GM19438 (cell line): ENCODE results near the gene HRAS.
"Not testable (repeated sequence)": the region's sequence is repeated elsewhere in the genome, so short reads cannot be mapped to it uniquely, and the experiment has no call there.

Experiments
- ATAC-seq: cut with Tn5 transposase; IDR thresholded peaks from one replicate; pipeline ENCODE4 v1.9.1; 2021; ENCODE audit warnings: low read depth; ENCODE audit not compliant: unreplicated experiment

HRAS gene

DNA sequence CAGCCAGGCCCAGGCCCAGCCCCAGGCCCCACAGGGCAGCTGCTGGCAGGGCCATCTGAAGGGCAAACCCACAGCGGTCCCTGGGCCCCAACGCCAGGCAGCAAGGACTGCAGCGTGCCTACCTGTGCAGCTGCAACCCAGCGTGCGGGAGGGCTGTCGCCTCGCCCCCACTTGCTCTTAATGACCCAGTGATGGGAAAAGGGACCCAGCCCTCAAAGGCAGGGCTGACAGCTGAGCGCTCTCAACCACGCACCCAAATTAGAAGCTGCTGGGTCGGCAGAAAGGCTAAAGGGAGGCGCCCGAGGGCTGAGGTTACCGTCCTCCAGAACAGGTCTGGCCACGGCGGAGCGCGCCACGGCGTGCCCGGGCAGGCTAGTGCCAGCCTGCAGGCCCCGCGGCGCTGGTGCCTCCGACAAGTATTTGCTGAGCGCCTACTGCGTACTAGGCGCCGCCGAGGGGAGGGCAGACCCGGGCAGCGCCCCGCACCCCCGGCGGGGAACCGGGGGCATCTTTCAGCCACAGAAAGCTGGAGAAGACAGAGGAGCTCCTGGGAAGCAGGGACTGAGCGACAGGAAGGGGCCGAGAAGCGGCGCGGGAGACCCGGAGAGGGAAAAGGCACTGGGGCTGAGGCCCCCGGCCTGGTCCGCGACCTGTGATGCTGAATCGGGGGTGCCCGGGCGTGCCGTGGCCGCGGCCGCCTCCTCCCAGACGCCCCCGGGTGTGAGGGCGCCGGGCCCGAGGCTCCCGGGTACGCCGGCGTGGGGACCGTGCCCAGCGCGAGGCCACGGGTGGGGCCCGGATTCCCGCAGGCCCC lies 773 bp downstream of the HRAS start:
- peak; percentile 2 for ATAC-seq

DNA sequence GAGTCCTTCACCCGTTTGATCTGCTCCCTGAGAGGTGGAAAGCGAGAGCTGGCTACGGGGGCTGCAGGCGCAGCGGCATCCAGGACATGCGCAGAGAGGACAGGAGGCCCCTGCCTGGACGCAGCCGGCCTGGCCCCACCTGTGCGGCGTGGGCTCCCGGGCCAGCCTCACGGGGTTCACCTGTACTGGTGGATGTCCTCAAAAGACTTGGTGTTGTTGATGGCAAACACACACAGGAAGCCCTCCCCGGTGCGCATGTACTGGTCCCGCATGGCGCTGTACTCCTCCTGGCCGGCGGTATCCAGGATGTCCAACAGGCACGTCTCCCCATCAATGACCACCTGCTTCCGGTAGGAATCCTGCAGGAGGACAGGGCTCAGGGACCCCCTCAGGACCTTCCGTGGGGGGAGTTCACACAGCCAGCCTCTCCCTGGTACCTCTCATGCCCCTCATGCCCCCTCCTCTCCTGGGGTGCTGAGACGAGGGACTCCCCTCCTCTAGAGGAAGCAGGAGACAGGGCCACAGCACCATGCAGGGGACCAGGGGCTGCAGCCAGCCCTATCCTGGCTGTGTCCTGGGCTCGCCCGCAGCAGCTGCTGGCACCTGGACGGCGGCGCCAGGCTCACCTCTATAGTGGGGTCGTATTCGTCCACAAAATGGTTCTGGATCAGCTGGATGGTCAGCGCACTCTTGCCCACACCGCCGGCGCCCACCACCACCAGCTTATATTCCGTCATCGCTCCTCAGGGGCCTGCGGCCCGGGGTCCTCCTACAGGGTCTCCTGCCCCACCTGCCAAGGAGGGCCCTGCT lies 1.6 kb downstream of the HRAS start:
- no peak for ATAC-seq

DNA sequence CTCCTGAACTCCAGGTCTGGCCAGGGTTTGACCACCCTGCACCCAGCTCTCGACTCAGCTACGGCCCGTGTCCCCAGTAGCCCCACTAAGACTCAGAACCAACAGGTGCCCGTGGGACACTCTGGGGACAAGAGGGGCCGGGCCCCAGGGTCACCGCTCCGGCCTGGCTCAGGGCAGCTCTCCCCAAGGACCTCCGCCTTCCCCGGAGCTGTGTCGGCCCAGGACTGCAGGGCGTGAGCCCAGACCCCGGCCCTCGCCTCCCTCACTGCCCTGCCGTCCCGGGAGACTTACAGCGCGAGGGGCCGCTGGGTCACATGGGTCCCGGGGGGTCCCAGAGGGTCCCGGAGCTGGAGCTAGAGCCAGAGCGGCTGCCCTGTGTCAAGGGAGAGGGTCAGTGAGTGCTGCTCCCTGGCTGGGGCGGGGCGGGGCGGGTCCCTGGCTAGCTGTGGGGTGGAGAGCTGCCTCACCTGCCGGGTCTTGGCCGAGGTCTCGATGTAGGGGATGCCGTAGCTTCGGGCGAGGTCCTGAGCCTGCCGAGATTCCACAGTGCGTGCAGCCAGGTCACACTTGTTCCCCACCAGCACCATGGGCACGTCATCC lies 2.3 kb downstream of the HRAS start:
- ATAC-seq, result no peak

DNA sequence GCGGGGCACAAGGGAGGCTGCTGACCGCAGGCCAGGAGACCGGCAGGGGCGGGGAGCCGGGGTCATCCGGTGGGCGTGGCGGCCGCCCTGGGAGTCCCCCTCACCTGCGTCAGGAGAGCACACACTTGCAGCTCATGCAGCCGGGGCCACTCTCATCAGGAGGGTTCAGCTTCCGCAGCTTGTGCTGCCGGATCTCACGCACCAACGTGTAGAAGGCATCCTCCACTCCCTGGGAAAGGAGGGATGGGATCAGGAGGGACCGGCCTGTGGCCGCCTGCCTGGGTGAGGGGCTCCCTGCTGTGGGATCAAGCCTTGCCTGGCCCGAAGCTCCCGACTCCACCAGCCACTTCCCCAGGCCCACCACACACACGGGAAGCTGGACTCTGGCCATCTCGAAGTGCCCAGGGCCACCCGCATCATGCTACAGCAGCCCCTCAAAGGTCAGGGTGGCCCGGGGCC lies 2.8 kb downstream of the HRAS start:
- no peak for ATAC-seq

DNA sequence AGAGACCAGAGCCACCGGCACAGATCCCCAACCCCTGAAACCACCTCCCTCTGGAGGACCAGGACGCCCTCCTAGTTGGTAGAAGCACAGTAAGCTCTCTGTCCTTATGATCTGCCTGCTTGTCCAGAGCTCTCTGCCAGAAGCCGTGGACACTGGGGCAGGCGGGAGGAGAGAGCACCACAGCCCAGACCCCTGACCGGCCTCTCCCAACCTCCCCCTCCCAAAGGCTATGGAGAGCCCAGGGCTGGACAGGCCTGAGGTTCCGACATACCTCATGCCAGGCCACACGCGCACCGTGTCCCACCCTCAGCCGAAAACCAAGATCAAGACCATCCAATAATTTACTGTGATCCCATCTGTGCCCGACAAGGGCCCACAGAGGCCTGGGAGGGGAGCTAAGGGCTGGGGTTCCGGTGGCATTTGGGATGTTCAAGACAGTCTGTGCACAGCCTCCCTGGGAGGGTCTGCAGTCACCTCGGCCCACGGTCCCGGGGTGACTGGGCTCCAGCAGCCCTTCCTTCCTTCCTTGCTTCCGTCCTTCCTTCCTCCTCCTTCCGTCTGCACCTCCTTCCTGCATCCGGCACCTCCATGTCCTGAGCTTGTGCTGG lies 3.4 kb downstream of the HRAS start:
- ATAC-seq, result no peak

DNA sequence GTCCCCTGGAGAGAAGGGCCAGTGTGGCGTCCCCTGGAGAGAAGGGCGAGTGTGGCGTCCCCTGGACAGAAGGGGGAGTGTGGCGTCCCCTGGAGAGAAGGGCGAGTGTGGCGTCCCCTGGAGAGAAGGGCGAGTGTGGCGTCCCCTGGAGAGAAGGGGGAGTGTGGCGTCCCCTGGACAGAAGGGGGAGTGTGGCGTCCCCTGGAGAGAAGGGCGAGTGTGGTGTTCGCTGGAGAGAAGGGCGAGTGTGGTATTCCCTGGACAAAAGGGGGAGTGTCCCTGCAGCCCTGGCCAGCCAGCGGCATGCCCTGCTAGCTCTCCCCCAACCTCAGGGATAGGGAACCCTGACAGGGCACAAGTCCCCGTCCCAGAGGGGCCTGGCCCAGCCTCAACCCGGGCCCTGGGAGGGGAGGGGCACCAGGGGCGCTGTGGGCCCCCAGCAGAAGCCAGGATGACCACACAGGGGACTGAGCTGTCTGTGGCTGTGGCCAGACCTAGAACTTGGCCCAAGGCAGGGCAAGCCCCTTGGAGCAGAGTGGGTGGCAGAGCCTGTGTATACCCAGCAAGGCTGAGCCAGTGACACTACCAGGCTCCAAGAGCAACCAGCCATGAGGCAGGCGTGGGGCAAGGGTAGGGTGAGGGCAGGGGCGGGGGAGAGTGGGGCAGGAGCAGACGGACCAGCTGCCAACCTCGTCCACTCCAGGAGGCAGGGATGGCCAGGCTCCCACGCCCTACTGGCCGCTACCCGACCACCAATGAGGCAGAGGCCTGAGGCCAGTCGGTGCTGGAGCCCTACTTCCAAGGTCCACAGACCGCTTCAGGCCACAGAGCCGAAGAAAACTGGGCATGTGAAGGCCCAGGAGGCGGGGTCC lies 4.2 kb downstream of the HRAS start:
- no peak for ATAC-seq

DNA sequence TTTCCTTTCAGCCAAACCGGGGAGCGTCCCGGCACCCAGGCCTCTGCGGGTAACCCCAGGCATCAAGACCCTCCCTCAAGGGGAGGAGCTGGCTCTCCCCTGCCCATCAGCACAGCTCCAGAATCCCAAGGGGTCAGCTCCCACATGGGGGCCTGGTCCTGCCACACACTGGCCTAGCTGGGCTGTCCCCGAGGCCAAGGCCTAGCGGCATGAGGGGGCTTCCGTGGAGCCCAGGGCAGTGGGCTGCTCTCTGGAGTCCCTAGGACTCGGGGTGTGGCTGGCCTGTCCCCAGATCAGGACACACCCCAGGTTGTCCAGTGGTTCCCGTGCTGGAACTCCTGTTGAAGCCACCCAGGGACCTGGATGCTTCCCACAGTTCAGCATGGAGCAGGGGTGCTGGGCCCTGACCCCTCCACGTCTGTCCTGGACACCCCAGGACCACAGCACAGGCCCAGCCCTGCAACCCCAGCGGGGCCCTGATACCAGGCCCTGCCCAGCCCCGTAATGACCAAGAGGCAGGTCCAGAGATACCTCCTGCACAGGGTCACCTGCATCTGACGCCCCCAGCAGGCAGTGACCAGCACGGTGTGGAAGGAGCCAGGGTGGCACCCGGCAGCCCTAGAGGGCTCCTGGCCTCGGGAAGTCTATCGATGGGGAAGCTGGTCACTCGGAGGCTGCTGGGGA lies 5.5 kb downstream of the HRAS start:
- no peak for ATAC-seq

DNA sequence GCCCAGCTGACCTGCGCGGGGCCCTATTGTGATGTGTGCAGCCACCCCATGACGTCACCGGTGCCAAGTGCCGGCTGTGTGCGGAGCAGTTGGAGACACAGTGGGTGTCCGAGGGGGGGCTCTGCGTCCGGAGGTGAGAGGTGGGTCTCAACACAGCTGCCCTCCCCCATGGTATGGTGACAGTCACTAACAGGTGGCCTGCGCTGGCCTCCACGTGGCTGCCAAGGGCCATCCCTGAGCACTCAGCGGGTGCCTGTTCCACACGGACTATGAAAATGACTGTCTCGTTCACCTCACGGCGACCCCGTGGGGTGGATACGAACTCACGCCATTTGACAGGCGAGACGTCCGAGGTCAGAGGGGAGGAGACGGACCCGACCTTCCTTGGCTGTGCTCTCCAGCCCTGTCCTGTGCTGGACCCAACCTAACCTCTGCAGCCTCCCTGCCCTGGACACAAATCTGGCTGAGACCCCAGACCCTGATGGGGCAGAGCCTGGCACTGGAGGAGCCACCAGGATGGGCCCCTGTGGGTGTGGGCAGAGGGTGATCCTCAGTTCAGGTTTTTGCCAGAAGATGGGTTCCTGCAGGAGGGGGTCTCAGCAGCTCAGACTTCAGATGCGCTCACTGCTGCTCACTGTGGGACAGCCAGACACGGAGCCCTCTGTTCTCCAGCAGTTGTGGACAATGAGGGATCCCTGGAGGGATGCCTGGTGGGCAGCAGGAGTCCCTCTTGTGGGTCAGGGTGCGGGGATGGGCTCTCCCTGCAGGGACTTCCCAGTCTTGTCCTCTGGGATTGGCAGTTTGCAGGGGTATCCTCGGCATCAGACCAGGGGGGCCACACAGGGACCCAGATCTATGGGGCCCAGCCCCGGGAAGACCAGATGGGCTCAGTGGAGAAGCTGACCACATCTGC lies 6.3 kb downstream of the HRAS start:
- no peak for ATAC-seq

DNA sequence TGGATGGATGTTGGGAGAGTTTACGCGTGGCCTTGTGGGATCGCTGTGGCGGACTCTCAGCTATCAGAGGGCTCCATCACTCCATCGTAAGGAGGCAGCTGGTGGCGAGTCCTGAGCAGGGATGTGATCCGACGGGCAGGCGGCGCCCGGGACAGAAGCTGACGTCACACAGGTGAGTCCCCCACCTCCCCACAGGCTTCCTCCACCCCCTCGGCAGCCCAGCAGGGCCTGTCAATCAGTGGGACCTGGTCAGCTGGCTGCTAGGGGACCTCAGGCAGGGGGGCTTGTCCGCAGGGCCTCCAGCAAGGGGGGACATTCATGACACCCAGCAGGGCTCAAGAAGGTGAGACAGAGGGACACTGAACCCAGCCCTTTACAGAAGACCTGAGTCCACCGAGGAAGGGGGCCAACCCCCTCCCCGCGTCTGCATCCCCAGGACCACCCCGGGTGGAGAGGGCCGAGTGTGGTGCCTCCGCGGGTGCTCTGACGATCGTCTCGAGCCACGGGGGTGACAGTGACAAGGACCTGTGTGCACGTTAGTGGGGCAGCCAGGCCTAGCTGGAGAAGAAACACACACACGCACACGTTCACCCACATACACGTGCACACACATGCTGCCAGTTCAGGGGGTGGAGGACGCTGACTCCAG lies 7.1 kb downstream of the HRAS start:
- no peak for ATAC-seq

DNA sequence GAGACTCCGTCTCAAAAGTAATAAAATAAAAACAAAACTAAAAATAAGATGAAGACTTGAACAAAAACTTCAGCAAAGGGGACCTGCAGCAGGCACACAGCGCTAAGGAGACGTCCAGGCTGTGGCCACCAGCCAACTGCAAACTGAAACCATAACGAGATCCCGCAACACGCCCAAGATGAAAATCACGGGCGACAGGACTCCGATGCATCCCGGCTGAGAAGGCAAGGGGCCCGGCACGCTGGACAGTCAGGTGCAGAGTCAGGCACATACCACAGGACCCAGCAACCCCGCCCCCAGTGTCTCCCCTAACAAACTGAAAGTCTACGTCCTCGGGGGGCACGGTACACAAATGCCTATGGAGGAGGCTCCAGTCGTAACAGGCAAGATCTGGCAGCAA lies 9.2 kb downstream of the HRAS start:
- no peak for ATAC-seq

DNA sequence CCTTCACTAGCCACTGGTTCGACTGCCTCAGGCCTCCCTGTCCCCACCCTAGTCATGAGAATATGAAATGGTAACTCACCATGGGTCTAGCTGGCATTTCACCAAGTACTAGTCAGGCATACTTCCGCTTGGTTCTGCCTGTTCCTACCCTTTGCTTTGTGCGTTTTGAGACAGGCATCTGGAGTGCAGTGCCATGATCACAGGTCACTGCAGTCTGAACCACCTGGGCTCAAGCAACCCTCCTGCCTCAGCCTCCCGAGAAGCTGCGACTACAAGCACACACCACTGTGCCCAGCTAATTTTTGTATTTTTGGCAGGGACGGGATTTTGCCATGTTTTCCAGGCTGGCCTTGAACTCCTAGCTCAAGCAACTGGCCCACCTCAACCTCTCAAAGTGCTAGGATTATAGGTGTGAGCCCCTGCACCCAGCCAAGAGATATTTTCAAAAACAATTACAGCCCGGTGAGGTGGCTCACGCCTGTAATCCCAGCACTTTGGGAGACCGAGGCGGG lies 14.1 kb downstream of the HRAS start:
- ATAC-seq, result no peak

DNA sequence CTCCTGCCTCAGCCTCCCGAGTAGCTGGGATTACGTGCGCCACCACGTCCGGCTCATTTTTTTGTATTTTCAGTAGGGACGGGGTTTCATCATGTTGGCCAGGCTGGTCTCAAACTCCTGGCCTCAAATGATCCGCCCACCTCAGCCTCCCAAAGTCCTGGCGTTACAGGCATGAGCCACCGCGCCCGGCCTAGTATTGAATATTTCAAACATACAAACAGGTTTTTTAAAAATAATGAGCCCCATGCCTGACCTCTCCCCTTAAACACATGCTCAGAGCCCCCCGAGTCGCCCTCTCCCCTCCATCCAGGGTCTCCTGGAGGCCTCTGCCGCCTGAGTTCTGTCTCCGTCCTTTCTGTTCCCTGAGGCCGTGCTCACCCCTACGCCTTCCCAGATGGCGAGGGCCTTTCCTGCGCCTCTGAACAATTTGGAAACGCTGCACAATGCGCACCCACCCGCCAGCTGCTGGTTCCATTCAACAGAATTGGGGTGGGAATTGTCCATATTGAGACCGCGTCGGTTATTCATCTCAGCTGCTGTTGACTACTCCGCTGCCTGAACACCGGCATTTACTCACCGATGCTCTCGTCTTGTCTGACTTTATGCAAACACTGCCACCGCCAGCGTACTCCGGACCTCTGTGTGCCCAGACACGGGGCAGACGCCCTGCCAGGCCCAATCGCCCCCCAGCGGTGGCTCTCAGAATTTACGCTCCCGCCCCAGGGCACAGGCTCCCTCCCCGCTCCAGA lies 14.8 kb downstream of the HRAS start:
- ATAC-seq, result no peak

DNA sequence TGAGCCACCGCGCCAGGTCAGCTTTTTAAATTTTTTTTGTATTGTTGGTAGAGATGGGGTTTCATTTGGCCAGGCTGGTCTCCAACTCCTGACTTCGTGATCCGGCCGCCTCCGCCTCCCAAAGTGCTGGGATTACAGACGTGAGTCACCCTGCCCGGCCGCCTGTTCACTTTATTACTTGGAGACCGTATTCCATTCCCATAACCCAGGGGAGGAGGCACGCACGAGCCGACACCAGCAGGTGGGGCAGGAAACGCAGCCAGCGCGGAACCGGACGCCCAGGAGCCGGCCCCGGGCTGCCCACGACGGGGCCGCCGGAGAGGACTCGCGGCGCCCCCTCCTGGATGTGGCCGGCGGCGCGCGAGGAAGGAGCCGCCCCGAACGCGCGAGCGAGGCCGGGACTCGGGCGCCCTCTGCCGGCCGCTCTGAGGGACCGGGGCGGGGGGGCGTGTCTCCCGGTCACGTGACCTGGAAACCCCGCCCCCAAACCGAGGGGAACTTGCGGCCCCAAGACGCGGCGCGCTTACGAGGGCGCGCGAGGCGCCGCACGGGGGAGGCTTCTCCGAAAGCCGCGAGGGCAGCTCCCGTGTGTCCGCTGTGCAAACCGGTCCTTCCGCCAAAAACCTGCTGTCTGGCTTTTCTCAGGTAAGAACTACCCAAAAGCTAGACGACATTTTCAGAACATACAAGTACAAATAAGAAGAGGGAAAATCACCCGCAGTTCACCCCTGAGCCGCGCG lies 16.7 kb downstream of the HRAS start:
- ATAC-seq, result peak; percentile 87

DNA sequence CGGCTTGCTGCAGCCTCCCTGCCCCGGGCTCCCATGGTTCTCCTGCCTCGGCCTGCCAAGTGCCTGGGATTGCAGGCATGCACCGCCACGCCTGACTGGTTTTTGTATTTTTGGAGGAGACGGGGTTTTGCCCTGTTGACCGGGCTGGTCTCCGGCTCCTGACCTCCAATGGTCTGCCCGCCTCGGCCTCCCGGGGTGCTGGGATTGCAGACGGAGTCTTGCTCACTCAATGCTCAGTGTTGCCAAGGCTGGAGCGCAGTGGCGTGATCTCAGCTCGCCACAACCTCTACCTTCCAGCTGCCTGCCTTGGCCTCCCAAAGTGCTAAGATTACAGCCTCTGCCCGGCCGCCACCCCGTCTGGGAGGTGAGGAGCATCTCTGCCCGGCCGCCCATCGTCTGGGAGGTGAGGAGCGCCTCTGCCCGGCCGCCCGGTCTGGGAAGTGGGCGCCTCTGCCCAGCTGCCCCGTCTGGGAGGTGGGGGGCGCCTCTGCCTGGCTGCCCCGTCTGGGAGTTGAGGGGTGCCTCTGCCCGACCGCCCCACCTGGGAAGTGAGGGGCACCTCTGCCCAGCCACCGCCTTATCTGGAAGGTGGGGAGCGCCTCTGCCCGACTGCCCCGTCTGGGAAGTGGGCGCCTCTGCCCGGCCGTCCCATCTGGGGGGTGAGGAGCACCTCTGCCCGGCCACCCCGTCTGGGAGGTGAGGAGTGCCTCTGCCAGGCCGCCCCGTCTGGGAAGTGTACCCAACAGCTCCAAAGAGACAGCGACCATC lies 18.3 kb downstream of the HRAS start:
- not testable (repeated sequence) for ATAC-seq

DNA sequence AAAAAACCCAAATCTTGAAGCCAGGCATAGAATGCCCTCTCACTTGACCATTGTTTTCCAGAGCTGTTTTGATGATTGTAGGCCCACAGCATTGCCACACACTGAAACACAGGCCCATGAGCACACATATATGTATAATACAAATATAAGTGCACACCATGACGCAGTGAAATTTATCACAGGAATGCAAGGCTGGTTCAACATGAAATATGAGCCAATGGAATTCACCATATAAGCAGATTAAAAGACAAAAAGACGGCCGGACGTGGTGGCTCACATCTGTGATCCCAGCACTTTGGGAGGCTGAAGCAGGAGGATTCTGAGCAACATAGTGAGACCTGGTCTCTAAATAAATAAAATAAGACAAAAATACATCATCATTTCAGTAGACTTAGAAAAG lies 19.0 kb downstream of the HRAS start:
- no peak for ATAC-seq

DNA sequence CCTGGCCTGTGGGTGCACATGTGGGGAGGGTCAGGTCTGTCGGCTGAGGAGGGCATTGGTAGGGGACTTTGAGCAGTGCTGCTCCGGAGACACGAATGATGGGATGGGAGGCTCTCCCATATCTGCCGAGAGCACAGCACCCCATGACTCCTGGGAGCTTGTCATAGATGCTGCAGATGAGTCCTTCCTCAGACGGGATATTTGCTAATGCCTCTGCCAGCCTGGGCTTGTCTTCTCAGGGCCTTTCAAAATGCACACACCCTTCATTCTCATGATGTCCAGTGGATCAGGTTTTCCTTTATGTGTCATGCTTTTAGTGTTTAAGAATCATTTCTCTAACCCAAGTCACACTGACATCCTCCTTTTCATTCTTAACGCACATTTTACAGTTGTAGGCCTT lies 20.2 kb downstream of the HRAS start:
- ATAC-seq, result no peak
